A549 (cell line): ENCODE data around the gene CCDC171. TPM values are rescaled to one million over a fixed set of nuclear protein-coding genes. Genes with fewer than 3 reads are reported as not detected.

Experiments
- ATAC-seq, 2 experiments: fragments of 200-7000 bp in 1 of 2; fragments of >200 bp in 1 of 2; cut with Nextera tagmentation in 1 of 2; cut with Tn5 transposase in 1 of 2; 3 replicates each; pipeline versions ENCODE4 v1.8.0 to v1.9.1; 2018 to 2020; ENCODE audit warnings: mild to moderate bottlenecking in 1 of 2, moderate library complexity in 1 of 2
- CTCF ChIA-PET: fragments of 300-600 bp; sonication (Branson Sonifier 250); formaldehyde crosslinking; extraction: SDS; loops from one replicate; lab custom pipeline; 2021; ENCODE audit warnings: antibody characterized with exemption, inconsistent platforms; lab: Yijun Ruan, JAX
- POLR2A ChIA-PET: fragments of 350-600 bp; formaldehyde crosslinking; extraction: SDS; loops from one replicate; lab custom pipeline; 2021; ENCODE audit warnings: antibody characterized with exemption, inconsistent platforms; lab: Yijun Ruan, JAX
- DNase-seq, 2 experiments: peaks; one replicate each; pipeline versions ENCODE4 v3.0.0 to v3.0.0-alpha.2; 2011 to 2016; ENCODE audit warnings: low read depth in 1 of 2, low spot score in 1 of 2
- FAIRE-seq: peaks from 2 replicates; lab custom pipeline; 2011; peaks lifted over from hg19 to GRCh38; lab: Jason Lieb, UNC
- H3K27ac ChIP-seq, 2 experiments: fragments of >200 bp; sonication (Bioruptor Twin); formaldehyde crosslinking; 3 replicates each; pipeline ENCODE4 v1.5.1; 2016 to 2017
- H3K4me1 ChIP-seq: fragments of >200 bp; sonication (Bioruptor Twin); formaldehyde crosslinking; 3 replicates; pipeline ENCODE4 v1.6.1; 2016
- H3K4me2 ChIP-seq: fragments of >200 bp; sonication (Bioruptor Twin); formaldehyde crosslinking; 3 replicates; pipeline ENCODE4 v1.6.1; 2016
- H3K4me3 ChIP-seq: fragments of >200 bp; sonication (Bioruptor Twin); formaldehyde crosslinking; 3 replicates; pipeline ENCODE4 v1.5.1; 2016
- H3K9me3 ChIP-seq: fragments of >200 bp; sonication (Bioruptor Twin); formaldehyde crosslinking; 3 replicates; pipeline ENCODE4 v1.6.1; 2016
- CEBPB ChIP-seq, 2 experiments: fragments of >200 bp in 1 of 2; sonication (Bioruptor Twin) in 1 of 2; formaldehyde crosslinking in 1 of 2; IDR thresholded peaks; 2 replicates each; pipeline ENCODE4 v1.6.1; 2012 to 2016
- CHD2 ChIP-seq: fragments of 150-350 bp; IDR thresholded peaks from 2 replicates; pipeline ENCODE4 v1.6.1; 2014; ENCODE audit warnings: low read length; ENCODE audit not compliant: partially characterized antibody
- EHF ChIP-seq: fragments of 250-450 bp; sonication (Bioruptor Pico); IDR thresholded peaks from 2 replicates; pipeline ENCODE4 v1.5.0; 2020; ENCODE audit warnings: mild to moderate bottlenecking
- EHMT2 ChIP-seq: fragments of 200-600 bp; sonication (generic); IDR thresholded peaks from 2 replicates; pipeline ENCODE4 v1.6.1; 2016; ENCODE audit warnings: antibody characterized with exemption, low read depth, mild to moderate bottlenecking, moderate library complexity
- ESRRA ChIP-seq: fragments of 150-350 bp; IDR thresholded peaks from 2 replicates; pipeline ENCODE4 v1.6.1; 2014; ENCODE audit warnings: mild to moderate bottlenecking, low read length, borderline replicate concordance
- FOSL2 ChIP-seq, 2 experiments: fragments of 450-650 bp in 1 of 2; fragments of >200 bp in 1 of 2; sonication (Bioruptor Twin) in 1 of 2; formaldehyde crosslinking; IDR thresholded peaks; 2 replicates each; pipeline versions ENCODE4 v1.5.0 to v1.6.1; 2016 to 2020; ENCODE audit warnings: mild to moderate bottlenecking in 1 of 2, moderate library complexity in 1 of 2
- HEYL ChIP-seq: fragments of 250-450 bp; sonication (Bioruptor Pico); IDR thresholded peaks from 2 replicates; pipeline ENCODE4 v1.8.0; 2021; ENCODE audit warnings: mild to moderate bottlenecking, moderate library complexity
- HOXA7 ChIP-seq: fragments of 250-450 bp; sonication (Bioruptor Pico); IDR thresholded peaks from 2 replicates; pipeline ENCODE4 v1.5.0; 2020; ENCODE audit warnings: mild to moderate bottlenecking, moderate library complexity
- HOXB13 ChIP-seq: fragments of 250-450 bp; sonication (Bioruptor Pico); IDR thresholded peaks from 2 replicates; pipeline ENCODE4 v1.5.0; 2020; ENCODE audit warnings: low read depth, mild to moderate bottlenecking, moderate library complexity
- HOXB5 ChIP-seq: fragments of 250-450 bp; sonication (Bioruptor Pico); IDR thresholded peaks from 2 replicates; pipeline ENCODE4 v1.5.0; 2020; ENCODE audit warnings: mild to moderate bottlenecking, moderate library complexity
- JUN ChIP-seq, 2 experiments: fragments of >200 bp; sonication (Bioruptor Twin); formaldehyde crosslinking; IDR thresholded peaks; 2 replicates in 1 of 2; 3 replicates in 1 of 2; pipeline ENCODE4 v1.6.1; 2016 to 2017
- JUNB ChIP-seq: fragments of >200 bp; sonication (Bioruptor Twin); formaldehyde crosslinking; IDR thresholded peaks from 2 replicates; pipeline ENCODE4 v1.6.1; 2016
- KDM5A ChIP-seq: fragments of 200-600 bp; sonication (generic); IDR thresholded peaks from 2 replicates; pipeline ENCODE4 v1.6.1; 2016; ENCODE audit warnings: antibody characterized with exemption, mild to moderate bottlenecking
- NR3C1 ChIP-seq: fragments of >200 bp; sonication (Bioruptor Twin); formaldehyde crosslinking; IDR thresholded peaks from 3 replicates; pipeline ENCODE4 v1.6.1; 2017
- POLR2A ChIP-seq: IDR thresholded peaks from 2 replicates; pipeline ENCODE4 v1.6.1; 2012; ENCODE audit warnings: mild to moderate bottlenecking, low read length
- SREBF2 ChIP-seq: fragments of 450-650 bp; IDR thresholded peaks from 2 replicates; pipeline ENCODE4 v1.6.1; 2014; ENCODE audit warnings: mild to moderate bottlenecking, moderate library complexity
- TP53 ChIP-seq: fragments of 250-450 bp; sonication (Bioruptor Pico); IDR thresholded peaks from 2 replicates; pipeline ENCODE4 v1.5.0; 2021; ENCODE audit warnings: mild to moderate bottlenecking, moderate library complexity
- ZFP36 ChIP-seq: fragments of 450-650 bp; IDR thresholded peaks from 2 replicates; pipeline ENCODE4 v1.6.1; 2014; ENCODE audit warnings: borderline replicate concordance; ENCODE audit not compliant: partially characterized antibody
- WGBS: methylation state at CpG from one replicate; pipeline ENCODE4 v1.1.6; 2017; ENCODE audit errors: missing lambda C conversion rate; 5-methylcytosine and 5-hydroxymethylcytosine counted together
- polyA plus RNA-seq, 4 experiments: library from polyadenylated mRNA; depleted of rRNA in 3 of 4; stranded (reverse); fragments of >200 nt; fragmentation: RNase III in 1 of 4; extraction: RNeasy Plus Mini Kit Qiagen cat#74134 plus additional on column Dnase treatment in 1 of 4; gene quantifications; 2 replicates in 3 of 4; 3 replicates in 1 of 4; pipeline ENCODE4 v1.2.3, GENCODE V29; 2011 to 2017
- TF ChIP-seq, protein P1 (sequence below): fragments of 150-350 bp; IDR thresholded peaks from 2 replicates; pipeline ENCODE4 v1.6.1; 2014; ENCODE audit warnings: low read depth, mild to moderate bottlenecking, low read length
- TF ChIP-seq, protein P2 (sequence below): fragments of >200 bp; sonication (Bioruptor Twin); formaldehyde crosslinking; IDR thresholded peaks from 3 replicates; pipeline ENCODE4 v1.5.1; 2016

CCDC171 gene
- polyA plus RNA-seq, 2 of the 4 experiments (the other 2 are of a cell fraction) = 0.88 to 1.3 TPM

GRCh38 chr9:15729507-15729906, 176.7 kb downstream of the CCDC171 start:
- no peak for FAIRE-seq

GRCh38 chr9:15735083-15735857, 182.4 kb downstream of the CCDC171 start:
- ChIA-PET CTCF (no interaction called here), POLR2A (no interaction called here)
- Histone ChIP-seq H3K27ac (no peak overlapping the region), H3K9me3 (no peaks in the 10 kb centered on the region), H3K4me3 (no peak overlapping the region), H3K4me1 (peaks cover 31% of the 10 kb centered on the region), H3K4me2 (peak overlapping the region; percentile 46)
- ATAC-seq (peak; percentile 74 to 80), FAIRE-seq (peak; percentile 88), DNase-seq (peak; percentile 16 to 50)
- WGBS = 39% methylated on average over 5 of the region's 5 CpGs
- peak; percentile 27; the same call in 1 of the 2 replicates for TF ChIP-seq JUNB
- TF ChIP-seq FOSL2 (IDR thresholded peaks at IDR 0.05) = no peak; the same call in 1 of the 2 replicates
- peak; percentile 34; the same call in 1 of the 2 replicates for TF ChIP-seq FOSL2 (CRISPR knock-in tag; IDR thresholded peaks at IDR 0.05)
- no peak for TF ChIP-seq CHD2
- peak in 1 of 2 experiments; percentile 63; a peak in 1 of 4 replicates for TF ChIP-seq CEBPB (IDR thresholded peaks at IDR 0.05)
- no peak for TF ChIP-seq ESRRA

More at GRCh38 chr9:15729507-15729906, 176.7 kb downstream of the CCDC171 start:
- Histone ChIP-seq H3K9me3 (no peaks in the 10 kb centered on the region), H3K4me3 (no peak overlapping the region), H3K4me1 (peaks cover under 1% of the 10 kb centered on the region; the same call in 2 of the 3 replicates), H3K27ac (no peak overlapping the region), H3K4me2 (no peak overlapping the region)
- ChIA-PET CTCF (interaction anchor here (0.7 kb wide), 1 partner anchor 1389 kb away, joined by 3 read pairs; no protein-coding TSS in a partner anchor), POLR2A (interaction anchor here (0.6 kb wide), 1 partner anchor 47 kb away, joined by 4 read pairs; no protein-coding TSS in a partner anchor)
- 49% methylated on average over 2 of the region's 2 CpGs for WGBS
- ATAC-seq (no peak), DNase-seq (no peak)
- TF ChIP-seq HOXA7 (no peak), EHMT2 (no peak), JUNB (no peak), TP53 (CRISPR knock-in tag) (no peak), HOXB5 (no peak), JUN (IDR thresholded peaks at IDR 0.05) (no peak)
- TF ChIP-seq, protein P1, sequence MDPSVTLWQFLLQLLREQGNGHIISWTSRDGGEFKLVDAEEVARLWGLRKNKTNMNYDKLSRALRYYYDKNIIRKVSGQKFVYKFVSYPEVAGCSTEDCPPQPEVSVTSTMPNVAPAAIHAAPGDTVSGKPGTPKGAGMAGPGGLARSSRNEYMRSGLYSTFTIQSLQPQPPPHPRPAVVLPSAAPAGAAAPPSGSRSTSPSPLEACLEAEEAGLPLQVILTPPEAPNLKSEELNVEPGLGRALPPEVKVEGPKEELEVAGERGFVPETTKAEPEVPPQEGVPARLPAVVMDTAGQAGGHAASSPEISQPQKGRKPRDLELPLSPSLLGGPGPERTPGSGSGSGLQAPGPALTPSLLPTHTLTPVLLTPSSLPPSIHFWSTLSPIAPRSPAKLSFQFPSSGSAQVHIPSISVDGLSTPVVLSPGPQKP = no peak

DNA sequence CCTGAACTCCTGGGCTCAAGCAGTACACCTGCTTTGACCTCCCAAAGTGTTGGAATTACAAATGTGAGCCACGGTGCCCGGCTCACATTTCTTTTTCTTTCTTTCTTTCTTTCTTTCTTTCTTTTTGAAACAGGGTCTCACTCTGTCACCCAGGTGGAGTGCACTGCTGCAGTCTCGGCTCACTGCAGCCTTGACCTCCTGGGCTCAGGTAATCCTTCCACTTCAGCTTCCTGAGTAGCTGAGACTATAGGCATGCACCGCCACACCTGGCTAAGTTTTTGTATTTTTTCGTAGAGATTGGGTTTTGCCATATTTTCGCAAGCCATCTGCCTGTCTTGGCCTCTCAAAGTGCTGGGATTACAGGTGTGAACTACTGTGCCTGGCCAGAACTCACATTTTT, 183.7 kb downstream of the CCDC171 start:
- FAIRE-seq (no peak), DNase-seq (no peak), ATAC-seq (no peak)
- no peak overlapping the region for H3K27ac ChIP-seq
- WGBS = 80% methylated on average over 6 of the region's 6 CpGs
- H3K4me1 ChIP-seq = peaks cover 31% of the 10 kb centered on the region
- ChIA-PET POLR2A (no interaction called here), CTCF (interaction anchor here (1.0 kb wide), 1 partner anchor 11 kb away, joined by 3 read pairs; no protein-coding TSS in a partner anchor)
- no peak overlapping the region for H3K4me3 ChIP-seq
- TF ChIP-seq EHF (CRISPR knock-in tag) (no peak), HOXB13 (CRISPR knock-in tag) (no peak), HEYL (CRISPR knock-in tag) (no peak)
- no peak overlapping the region for H3K4me2 ChIP-seq
- H3K9me3 ChIP-seq = no peaks in the 10 kb centered on the region

DNA sequence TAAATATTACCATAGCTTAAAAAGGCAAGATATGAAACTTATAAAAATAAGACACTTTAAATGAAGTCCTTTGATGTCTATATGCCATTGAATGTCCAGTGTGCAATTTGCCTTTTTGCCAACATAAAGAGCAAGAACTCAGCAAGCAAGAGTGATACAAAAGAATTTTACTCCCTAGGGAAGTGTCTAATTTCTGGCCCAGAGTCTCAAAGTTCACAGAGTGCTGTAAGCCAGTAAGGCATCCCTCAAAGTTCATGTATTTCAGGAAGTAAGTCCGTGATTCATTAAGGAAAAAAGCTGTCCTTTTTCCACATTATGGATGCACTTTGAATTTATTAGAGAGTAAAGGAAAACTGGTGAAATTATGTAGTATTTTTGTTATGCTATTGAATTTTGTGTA, 185.2 kb downstream of the CCDC171 start:
- Histone ChIP-seq H3K4me2 (peak overlapping the region; percentile 32), H3K27ac (no peak overlapping the region), H3K4me1 (peaks cover 31% of the 10 kb centered on the region), H3K9me3 (no peaks in the 10 kb centered on the region), H3K4me3 (no peak overlapping the region)
- ChIA-PET POLR2A (no interaction called here), CTCF (no interaction called here)
- ATAC-seq = no peak
- WGBS = 28% methylated on average over 1 of the region's 1 CpG
- no peak for TF ChIP-seq POLR2A
- no peak for TF ChIP-seq ZFP36
- TF ChIP-seq NR3C1 = no peak
- no peak for TF ChIP-seq KDM5A
- no peak for TF ChIP-seq SREBF2
- TF ChIP-seq CEBPB (IDR thresholded peaks at IDR 0.05) = no peak
- TF ChIP-seq, protein P2, sequence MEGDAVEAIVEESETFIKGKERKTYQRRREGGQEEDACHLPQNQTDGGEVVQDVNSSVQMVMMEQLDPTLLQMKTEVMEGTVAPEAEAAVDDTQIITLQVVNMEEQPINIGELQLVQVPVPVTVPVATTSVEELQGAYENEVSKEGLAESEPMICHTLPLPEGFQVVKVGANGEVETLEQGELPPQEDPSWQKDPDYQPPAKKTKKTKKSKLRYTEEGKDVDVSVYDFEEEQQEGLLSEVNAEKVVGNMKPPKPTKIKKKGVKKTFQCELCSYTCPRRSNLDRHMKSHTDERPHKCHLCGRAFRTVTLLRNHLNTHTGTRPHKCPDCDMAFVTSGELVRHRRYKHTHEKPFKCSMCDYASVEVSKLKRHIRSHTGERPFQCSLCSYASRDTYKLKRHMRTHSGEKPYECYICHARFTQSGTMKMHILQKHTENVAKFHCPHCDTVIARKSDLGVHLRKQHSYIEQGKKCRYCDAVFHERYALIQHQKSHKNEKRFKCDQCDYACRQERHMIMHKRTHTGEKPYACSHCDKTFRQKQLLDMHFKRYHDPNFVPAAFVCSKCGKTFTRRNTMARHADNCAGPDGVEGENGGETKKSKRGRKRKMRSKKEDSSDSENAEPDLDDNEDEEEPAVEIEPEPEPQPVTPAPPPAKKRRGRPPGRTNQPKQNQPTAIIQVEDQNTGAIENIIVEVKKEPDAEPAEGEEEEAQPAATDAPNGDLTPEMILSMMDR = no peak
- no peak for FAIRE-seq
- DNase-seq = peak in 1 of 2 experiments; percentile 5
